A549 (cell line): ENCODE measurements around the gene RBMS3. TPM values are rescaled to one million over a fixed set of nuclear protein-coding genes. Genes with fewer than 3 reads are reported as not detected.
A peak's percentile ranks its signal among the peaks of the same experiment; 100 is the strongest.

Source experiments
- ATAC-seq, 2 experiments: fragments of 200-7000 bp in 1 of 2; fragments of >200 bp in 1 of 2; cut with Nextera tagmentation in 1 of 2; cut with Tn5 transposase in 1 of 2; 3 replicates each; pipeline versions ENCODE4 v1.8.0 to v1.9.1; 2018 to 2020; ENCODE audit warnings: mild to moderate bottlenecking in 1 of 2, moderate library complexity in 1 of 2
- CTCF ChIA-PET: fragments of 300-600 bp; sonication (Branson Sonifier 250); formaldehyde crosslinking; extraction: SDS; loops from one replicate; lab custom pipeline; 2021; ENCODE audit warnings: antibody characterized with exemption, inconsistent platforms; lab: Yijun Ruan, JAX
- POLR2A ChIA-PET: fragments of 350-600 bp; formaldehyde crosslinking; extraction: SDS; loops from one replicate; lab custom pipeline; 2021; ENCODE audit warnings: antibody characterized with exemption, inconsistent platforms; lab: Yijun Ruan, JAX
- DNase-seq, 2 experiments: peaks; one replicate each; pipeline versions ENCODE4 v3.0.0 to v3.0.0-alpha.2; 2011 to 2016; ENCODE audit warnings: low read depth in 1 of 2, low spot score in 1 of 2
- FAIRE-seq: peaks from 2 replicates; lab custom pipeline; 2011; peaks lifted over from hg19 to GRCh38; lab: Jason Lieb, UNC
- H3K27ac ChIP-seq, 2 experiments: fragments of >200 bp; sonication (Bioruptor Twin); formaldehyde crosslinking; 3 replicates each; pipeline ENCODE4 v1.5.1; 2016 to 2017
- H3K4me1 ChIP-seq: fragments of >200 bp; sonication (Bioruptor Twin); formaldehyde crosslinking; 3 replicates; pipeline ENCODE4 v1.6.1; 2016
- H3K4me2 ChIP-seq: fragments of >200 bp; sonication (Bioruptor Twin); formaldehyde crosslinking; 3 replicates; pipeline ENCODE4 v1.6.1; 2016
- H3K4me3 ChIP-seq: fragments of >200 bp; sonication (Bioruptor Twin); formaldehyde crosslinking; 3 replicates; pipeline ENCODE4 v1.5.1; 2016
- H3K9me3 ChIP-seq: fragments of >200 bp; sonication (Bioruptor Twin); formaldehyde crosslinking; 3 replicates; pipeline ENCODE4 v1.6.1; 2016
- CBX2 ChIP-seq: fragments of 200-600 bp; sonication (generic); IDR thresholded peaks from 2 replicates; pipeline ENCODE4 v1.6.1; 2016; ENCODE audit warnings: low read depth, mild to moderate bottlenecking, borderline replicate concordance
- CEBPB ChIP-seq, 2 experiments: fragments of >200 bp in 1 of 2; sonication (Bioruptor Twin) in 1 of 2; formaldehyde crosslinking in 1 of 2; IDR thresholded peaks; 2 replicates each; pipeline ENCODE4 v1.6.1; 2012 to 2016
- CHD2 ChIP-seq: fragments of 150-350 bp; IDR thresholded peaks from 2 replicates; pipeline ENCODE4 v1.6.1; 2014; ENCODE audit warnings: low read length; ENCODE audit not compliant: partially characterized antibody
- CHD4 ChIP-seq: fragments of 200-600 bp; sonication (generic); IDR thresholded peaks from 2 replicates; pipeline ENCODE4 v1.6.1; 2016; ENCODE audit warnings: antibody characterized with exemption, mild to moderate bottlenecking, borderline replicate concordance
- EHMT2 ChIP-seq: fragments of 200-600 bp; sonication (generic); IDR thresholded peaks from 2 replicates; pipeline ENCODE4 v1.6.1; 2016; ENCODE audit warnings: antibody characterized with exemption, low read depth, mild to moderate bottlenecking, moderate library complexity
- FOXS1 ChIP-seq: fragments of 250-450 bp; sonication (Bioruptor Pico); IDR thresholded peaks from 2 replicates; pipeline ENCODE4 v1.5.0; 2020; ENCODE audit warnings: mild to moderate bottlenecking, moderate library complexity
- HDAC2 ChIP-seq: fragments of 200-600 bp; sonication (generic); IDR thresholded peaks from 2 replicates; pipeline ENCODE4 v1.6.1; 2016
- HEYL ChIP-seq: fragments of 250-450 bp; sonication (Bioruptor Pico); IDR thresholded peaks from 2 replicates; pipeline ENCODE4 v1.8.0; 2021; ENCODE audit warnings: mild to moderate bottlenecking, moderate library complexity
- HOXA7 ChIP-seq: fragments of 250-450 bp; sonication (Bioruptor Pico); IDR thresholded peaks from 2 replicates; pipeline ENCODE4 v1.5.0; 2020; ENCODE audit warnings: mild to moderate bottlenecking, moderate library complexity
- HOXB13 ChIP-seq: fragments of 250-450 bp; sonication (Bioruptor Pico); IDR thresholded peaks from 2 replicates; pipeline ENCODE4 v1.5.0; 2020; ENCODE audit warnings: low read depth, mild to moderate bottlenecking, moderate library complexity
- HOXB5 ChIP-seq: fragments of 250-450 bp; sonication (Bioruptor Pico); IDR thresholded peaks from 2 replicates; pipeline ENCODE4 v1.5.0; 2020; ENCODE audit warnings: mild to moderate bottlenecking, moderate library complexity
- MYC ChIP-seq: IDR thresholded peaks from 2 replicates; pipeline ENCODE4 v1.6.1; 2012; ENCODE audit warnings: mild to moderate bottlenecking, inconsistent platforms, low read length, improper control_type of control experiment, borderline replicate concordance
- NFE2L2 ChIP-seq: fragments of 150-350 bp; conservative IDR thresholded peaks from 2 replicates; pipeline ENCODE4 v1.6.1; 2014; ENCODE audit warnings: low read length
- NR3C1 ChIP-seq: fragments of >200 bp; sonication (Bioruptor Twin); formaldehyde crosslinking; IDR thresholded peaks from 3 replicates; pipeline ENCODE4 v1.6.1; 2017
- PHF8 ChIP-seq: fragments of 200-600 bp; sonication (generic); IDR thresholded peaks from 2 replicates; pipeline ENCODE4 v1.6.1; 2016; ENCODE audit warnings: low read depth, mild to moderate bottlenecking, antibody characterized with exemption, moderate library complexity, borderline replicate concordance
- POLR2AphosphoS2 ChIP-seq: conservative IDR thresholded peaks from 2 replicates; pipeline ENCODE4 v1.6.1; 2012; ENCODE audit warnings: low read length, improper control_type of control experiment, inconsistent platforms
- RARB ChIP-seq: fragments of 250-450 bp; sonication (Bioruptor Pico); IDR thresholded peaks from 2 replicates; pipeline ENCODE4 v1.8.0; 2021; ENCODE audit warnings: mild to moderate bottlenecking, moderate library complexity
- RCOR1 ChIP-seq: fragments of 150-350 bp; IDR thresholded peaks from 2 replicates; pipeline ENCODE4 v1.6.1; 2014; ENCODE audit warnings: antibody characterized with exemption, low read length, low read depth
- TP53 ChIP-seq: fragments of 250-450 bp; sonication (Bioruptor Pico); IDR thresholded peaks from 2 replicates; pipeline ENCODE4 v1.5.0; 2021; ENCODE audit warnings: mild to moderate bottlenecking, moderate library complexity
- ZC3H11A ChIP-seq: fragments of 450-650 bp; IDR thresholded peaks from 2 replicates; pipeline ENCODE4 v1.6.1; 2014; ENCODE audit warnings: antibody characterized with exemption, mild to moderate bottlenecking
- ZFP36 ChIP-seq: fragments of 450-650 bp; IDR thresholded peaks from 2 replicates; pipeline ENCODE4 v1.6.1; 2014; ENCODE audit warnings: borderline replicate concordance; ENCODE audit not compliant: partially characterized antibody
- ZNF302 ChIP-seq: fragments of 250-450 bp; sonication (Bioruptor Pico); IDR thresholded peaks from 2 replicates; pipeline ENCODE4 v1.9.0; 2021; ENCODE audit warnings: inconsistent platforms, mild to moderate bottlenecking, moderate library complexity
- WGBS: methylation state at CpG from one replicate; pipeline ENCODE4 v1.1.6; 2017; ENCODE audit errors: missing lambda C conversion rate; 5-methylcytosine and 5-hydroxymethylcytosine counted together
- polyA plus RNA-seq, 4 experiments: library from polyadenylated mRNA; depleted of rRNA in 3 of 4; stranded (reverse); fragments of >200 nt; fragmentation: RNase III in 1 of 4; extraction: RNeasy Plus Mini Kit Qiagen cat#74134 plus additional on column Dnase treatment in 1 of 4; gene quantifications; 2 replicates in 3 of 4; 3 replicates in 1 of 4; pipeline ENCODE4 v1.2.3, GENCODE V29; 2011 to 2017
- TF ChIP-seq, protein P1 (sequence below): fragments of 250-450 bp; sonication (Bioruptor Pico); IDR thresholded peaks from 2 replicates; pipeline ENCODE4 v1.5.0; 2020; ENCODE audit warnings: low read depth, mild to moderate bottlenecking, moderate library complexity
- TF ChIP-seq, protein P2 (sequence below): fragments of 200-600 bp; sonication (generic); IDR thresholded peaks from 2 replicates; pipeline ENCODE4 v1.6.1; 2016; ENCODE audit warnings: antibody characterized with exemption, mild to moderate bottlenecking, moderate library complexity
- TF ChIP-seq, protein P3 (sequence below): IDR thresholded peaks from 2 replicates; pipeline ENCODE4 v1.6.1; 2012

RBMS3 gene
- polyA plus RNA-seq, 2 of the 4 experiments (the other 2 are of a cell fraction), result 0.92 to 4.1 TPM

DNA sequence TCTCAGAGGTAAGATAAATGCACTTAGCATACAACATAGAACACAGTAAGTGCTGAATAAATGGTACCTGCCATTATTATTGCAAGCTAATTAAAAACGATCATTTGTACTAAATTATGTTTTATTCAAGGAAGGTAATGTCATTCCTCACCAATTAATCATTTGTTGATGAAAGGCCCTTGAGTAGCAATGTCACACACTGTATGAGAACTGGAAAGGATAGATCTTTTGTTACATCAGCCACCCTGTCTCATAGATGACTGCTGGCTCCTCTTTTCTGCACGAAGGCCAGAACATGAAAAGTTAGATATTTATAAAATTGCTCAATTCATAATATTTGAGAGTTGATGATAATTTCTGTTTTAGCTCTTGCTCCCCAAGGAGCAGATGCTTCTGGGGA lies 415.4 kb downstream of the RBMS3 start:
- Histone ChIP-seq H3K4me2 (peak overlapping the region; percentile 62), H3K9me3 (peaks cover 8% of the 10 kb centered on the region; the same call in 1 of the 3 replicates), H3K27ac (peak overlapping the region; percentile 82 to 89), H3K4me1 (peaks cover 43% of the 10 kb centered on the region), H3K4me3 (no peak overlapping the region)
- DNase-seq (no peak), FAIRE-seq (no peak), ATAC-seq (no peak)
- TF ChIP-seq CBX2 (no peak), FOXS1 (CRISPR knock-in tag) (no peak), HDAC2 (no peak), POLR2AphosphoS2 (no peak), CEBPB (IDR thresholded peaks at IDR 0.05) (no peak), NFE2L2 (no peak), PHF8 (no peak), ZNF302 (no peak), HEYL (CRISPR knock-in tag) (no peak), MYC (no peak), RCOR1 (no peak), HOXB13 (CRISPR knock-in tag) (no peak)
- TF ChIP-seq, protein P1, sequence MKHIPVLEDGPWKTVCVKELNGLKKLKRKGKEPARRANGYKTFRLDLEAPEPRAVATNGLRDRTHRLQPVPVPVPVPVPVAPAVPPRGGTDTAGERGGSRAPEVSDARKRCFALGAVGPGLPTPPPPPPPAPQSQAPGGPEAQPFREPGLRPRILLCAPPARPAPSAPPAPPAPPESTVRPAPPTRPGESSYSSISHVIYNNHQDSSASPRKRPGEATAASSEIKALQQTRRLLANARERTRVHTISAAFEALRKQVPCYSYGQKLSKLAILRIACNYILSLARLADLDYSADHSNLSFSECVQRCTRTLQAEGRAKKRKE (CRISPR knock-in tag), result no peak
- POLR2A ChIA-PET, result no interaction called here
- WGBS, result 70% methylated on average over 2 of the region's 2 CpGs
- CTCF ChIA-PET, result interaction anchor here (1.1 to 1.3 kb wide), 2 partner anchors 11 to 416 kb away, joined by 3 read pairs; no protein-coding TSS in a partner anchor

DNA sequence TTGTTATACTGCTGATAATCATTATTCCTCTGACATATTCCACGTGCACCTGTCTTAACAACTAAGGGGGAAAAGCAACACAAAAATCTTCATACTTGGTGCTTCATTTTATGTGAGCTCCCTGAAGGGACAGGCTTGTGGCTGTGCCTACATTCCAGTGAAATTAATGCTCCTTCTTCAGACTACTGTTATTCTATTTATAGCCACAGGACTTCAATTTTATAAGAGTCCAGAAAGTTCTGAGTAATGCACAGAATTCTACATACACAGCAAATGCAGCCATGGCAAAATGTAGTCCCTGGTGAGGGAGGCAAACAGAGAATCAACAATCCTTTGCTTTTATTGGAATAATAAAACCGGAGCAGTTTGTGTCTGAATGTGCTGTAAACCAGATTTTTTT lies 417.1 kb downstream of the RBMS3 start:
- POLR2A ChIA-PET, result no interaction called here
- Histone ChIP-seq H3K27ac (peak overlapping the region; percentile 11 to 59; a peak in 4 of 6 replicates), H3K9me3 (peaks cover 13% of the 10 kb centered on the region; the same call in 1 of the 3 replicates), H3K4me3 (no peak overlapping the region), H3K4me1 (peaks cover 38% of the 10 kb centered on the region), H3K4me2 (no peak overlapping the region)
- ATAC-seq (no peak), DNase-seq (no peak), FAIRE-seq (no peak)
- WGBS, result 83% methylated on average over 2 of the region's 2 CpGs
- CTCF ChIA-PET, result no interaction called here
- TF ChIP-seq ZFP36 (no peak), EHMT2 (no peak), CHD2 (no peak), HOXB13 (CRISPR knock-in tag) (no peak), RARB (CRISPR knock-in tag) (no peak), TP53 (CRISPR knock-in tag) (no peak), ZC3H11A (no peak), HOXB5 (CRISPR knock-in tag) (no peak)
- TF ChIP-seq, protein P2, sequence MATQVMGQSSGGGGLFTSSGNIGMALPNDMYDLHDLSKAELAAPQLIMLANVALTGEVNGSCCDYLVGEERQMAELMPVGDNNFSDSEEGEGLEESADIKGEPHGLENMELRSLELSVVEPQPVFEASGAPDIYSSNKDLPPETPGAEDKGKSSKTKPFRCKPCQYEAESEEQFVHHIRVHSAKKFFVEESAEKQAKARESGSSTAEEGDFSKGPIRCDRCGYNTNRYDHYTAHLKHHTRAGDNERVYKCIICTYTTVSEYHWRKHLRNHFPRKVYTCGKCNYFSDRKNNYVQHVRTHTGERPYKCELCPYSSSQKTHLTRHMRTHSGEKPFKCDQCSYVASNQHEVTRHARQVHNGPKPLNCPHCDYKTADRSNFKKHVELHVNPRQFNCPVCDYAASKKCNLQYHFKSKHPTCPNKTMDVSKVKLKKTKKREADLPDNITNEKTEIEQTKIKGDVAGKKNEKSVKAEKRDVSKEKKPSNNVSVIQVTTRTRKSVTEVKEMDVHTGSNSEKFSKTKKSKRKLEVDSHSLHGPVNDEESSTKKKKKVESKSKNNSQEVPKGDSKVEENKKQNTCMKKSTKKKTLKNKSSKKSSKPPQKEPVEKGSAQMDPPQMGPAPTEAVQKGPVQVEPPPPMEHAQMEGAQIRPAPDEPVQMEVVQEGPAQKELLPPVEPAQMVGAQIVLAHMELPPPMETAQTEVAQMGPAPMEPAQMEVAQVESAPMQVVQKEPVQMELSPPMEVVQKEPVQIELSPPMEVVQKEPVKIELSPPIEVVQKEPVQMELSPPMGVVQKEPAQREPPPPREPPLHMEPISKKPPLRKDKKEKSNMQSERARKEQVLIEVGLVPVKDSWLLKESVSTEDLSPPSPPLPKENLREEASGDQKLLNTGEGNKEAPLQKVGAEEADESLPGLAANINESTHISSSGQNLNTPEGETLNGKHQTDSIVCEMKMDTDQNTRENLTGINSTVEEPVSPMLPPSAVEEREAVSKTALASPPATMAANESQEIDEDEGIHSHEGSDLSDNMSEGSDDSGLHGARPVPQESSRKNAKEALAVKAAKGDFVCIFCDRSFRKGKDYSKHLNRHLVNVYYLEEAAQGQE, result no peak

DNA sequence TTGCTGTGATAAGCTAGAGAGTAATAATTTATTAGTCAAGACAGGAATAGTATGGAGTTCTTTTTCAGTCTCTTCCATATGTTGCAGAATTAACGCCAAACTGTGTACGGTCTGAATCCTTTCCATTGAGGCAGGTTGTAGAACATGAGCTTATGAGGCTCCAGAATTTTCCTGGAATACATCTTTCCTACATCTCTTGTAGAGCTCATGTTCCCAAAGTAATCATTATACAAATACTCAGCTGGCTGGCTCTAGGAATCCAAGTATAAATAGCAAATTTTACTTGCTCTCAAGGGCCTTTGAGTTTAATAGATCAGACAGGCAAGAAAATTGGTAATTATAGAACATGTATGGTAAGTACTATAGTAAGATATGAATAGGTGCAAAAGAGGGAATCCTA lies 419.4 kb downstream of the RBMS3 start:
- FAIRE-seq (no peak), ATAC-seq (no peak), DNase-seq (no peak)
- 90% methylated on average over 2 of the region's 2 CpGs for WGBS
- H3K4me3 ChIP-seq, result no peak overlapping the region
- H3K9me3 ChIP-seq, result peaks cover 13% of the 10 kb centered on the region; the same call in 1 of the 3 replicates
- POLR2A ChIA-PET, result no interaction called here
- TF ChIP-seq ZNF302 (no peak), RARB (CRISPR knock-in tag) (no peak), CHD4 (no peak), HOXB5 (CRISPR knock-in tag) (no peak), HOXA7 (CRISPR knock-in tag) (no peak), NR3C1 (no peak), MYC (no peak)
- TF ChIP-seq, protein P3, sequence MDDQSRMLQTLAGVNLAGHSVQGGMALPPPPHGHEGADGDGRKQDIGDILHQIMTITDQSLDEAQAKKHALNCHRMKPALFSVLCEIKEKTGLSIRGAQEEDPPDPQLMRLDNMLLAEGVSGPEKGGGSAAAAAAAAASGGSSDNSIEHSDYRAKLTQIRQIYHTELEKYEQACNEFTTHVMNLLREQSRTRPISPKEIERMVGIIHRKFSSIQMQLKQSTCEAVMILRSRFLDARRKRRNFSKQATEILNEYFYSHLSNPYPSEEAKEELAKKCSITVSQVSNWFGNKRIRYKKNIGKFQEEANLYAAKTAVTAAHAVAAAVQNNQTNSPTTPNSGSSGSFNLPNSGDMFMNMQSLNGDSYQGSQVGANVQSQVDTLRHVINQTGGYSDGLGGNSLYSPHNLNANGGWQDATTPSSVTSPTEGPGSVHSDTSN, result no peak
- TF ChIP-seq, all 56 proteins: peak for 0
- CTCF ChIA-PET, result no interaction called here
- Histone ChIP-seq H3K4me2 (no peak overlapping the region), H3K4me1 (peaks cover 20% of the 10 kb centered on the region), H3K27ac (no peak overlapping the region)
